ENCODE data around the gene SORCS1.

GRCh38 chr10:106777841-106778240 is 386.7 kb downstream of the SORCS1 start:
- TF ChIP-seq, protein P1, sequence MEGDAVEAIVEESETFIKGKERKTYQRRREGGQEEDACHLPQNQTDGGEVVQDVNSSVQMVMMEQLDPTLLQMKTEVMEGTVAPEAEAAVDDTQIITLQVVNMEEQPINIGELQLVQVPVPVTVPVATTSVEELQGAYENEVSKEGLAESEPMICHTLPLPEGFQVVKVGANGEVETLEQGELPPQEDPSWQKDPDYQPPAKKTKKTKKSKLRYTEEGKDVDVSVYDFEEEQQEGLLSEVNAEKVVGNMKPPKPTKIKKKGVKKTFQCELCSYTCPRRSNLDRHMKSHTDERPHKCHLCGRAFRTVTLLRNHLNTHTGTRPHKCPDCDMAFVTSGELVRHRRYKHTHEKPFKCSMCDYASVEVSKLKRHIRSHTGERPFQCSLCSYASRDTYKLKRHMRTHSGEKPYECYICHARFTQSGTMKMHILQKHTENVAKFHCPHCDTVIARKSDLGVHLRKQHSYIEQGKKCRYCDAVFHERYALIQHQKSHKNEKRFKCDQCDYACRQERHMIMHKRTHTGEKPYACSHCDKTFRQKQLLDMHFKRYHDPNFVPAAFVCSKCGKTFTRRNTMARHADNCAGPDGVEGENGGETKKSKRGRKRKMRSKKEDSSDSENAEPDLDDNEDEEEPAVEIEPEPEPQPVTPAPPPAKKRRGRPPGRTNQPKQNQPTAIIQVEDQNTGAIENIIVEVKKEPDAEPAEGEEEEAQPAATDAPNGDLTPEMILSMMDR (IDR thresholded peaks at IDR 0.05; ENCODE audit: low read length), result no peak
- TF ChIP-seq EZH2phosphoT487 (IDR thresholded peaks at IDR 0.05; ENCODE audit: low read length), result no peak
